Gastroesophageal sphincter (tissue), 4 donors: ENCODE results near the gene RFTN1. TPM values are rescaled to one million over a fixed set of nuclear protein-coding genes. Genes with fewer than 3 reads are reported as not detected.

Source experiments
- ATAC-seq: fragments of 150-250 bp; one replicate; pipeline ENCODE4 v1.9.1; 2016; ENCODE audit warnings: mild to moderate bottlenecking, moderate library complexity
- H3K27ac ChIP-seq, 4 donors: fragments of 200-600 bp; sonication (generic) in 3 of 4; 1 replicate in 3 of 4; 2 replicates in 1 of 4; pipeline ENCODE4 v1.5.1; 2016 to 2019
- H3K27me3 ChIP-seq: fragments of 200-600 bp; sonication (generic); one replicate; pipeline ENCODE4 v1.5.1; 2019
- H3K36me3 ChIP-seq, 2 donors: fragments of 200-600 bp; sonication (generic); one replicate each; pipeline ENCODE4 v1.5.1; 2019; ENCODE audit warnings: control low read depth in 1 of 2
- H3K4me1 ChIP-seq, 3 donors: fragments of 200-600 bp; sonication (generic); 1 replicate in 2 of 3; 2 replicates in 1 of 3; pipeline ENCODE4 v1.5.1; 2016 to 2019; ENCODE audit warnings: control low read depth in 2 of 3
- H3K4me3 ChIP-seq, 2 donors: fragments of 200-600 bp; sonication (generic); one replicate each; pipeline ENCODE4 v1.5.1; 2019; ENCODE audit warnings: mild to moderate bottlenecking in 1 of 2, moderate library complexity in 1 of 2
- H3K9me3 ChIP-seq, 3 donors: fragments of 200-600 bp; sonication (generic); one replicate each; pipeline ENCODE4 v1.5.1; 2017 to 2019; ENCODE audit warnings: control low read depth in 2 of 3
- EP300 ChIP-seq: sonication (generic); formaldehyde crosslinking; IDR thresholded peaks from one replicate; pipeline ENCODE4 v1.6.1; 2017; ENCODE audit warnings: antibody characterized with exemption, mild to moderate bottlenecking
- POLR2A ChIP-seq, 2 donors: fragments of 450-650 bp; IDR thresholded peaks; one replicate each; pipeline ENCODE4 v1.6.1; 2017; ENCODE audit warnings: antibody characterized with exemption in 2 of 2, mild to moderate bottlenecking in 2 of 2, moderate library complexity in 1 of 2
- POLR2AphosphoS5 ChIP-seq: sonication (generic); formaldehyde crosslinking; IDR thresholded peaks from one replicate; pipeline ENCODE4 v1.6.1; 2017; ENCODE audit warnings: antibody characterized with exemption
- WGBS, 2 donors: methylation state at CpG; one replicate each; pipeline ENCODE4 v1.1.5; 2018; ENCODE audit warnings: low coverage in 1 of 2; 5-methylcytosine and 5-hydroxymethylcytosine counted together
- total RNA-seq, 4 donors: library from RNA; depleted of rRNA; stranded (reverse); fragments of >200 nt; gene quantifications; one replicate each; pipeline ENCODE4 v1.1.0, GENCODE V29; 2016

Gene RFTN1
- total RNA-seq, 4 donors from 2014 or later: 30.6 to 110 (median 68.2) TPM

DNA sequence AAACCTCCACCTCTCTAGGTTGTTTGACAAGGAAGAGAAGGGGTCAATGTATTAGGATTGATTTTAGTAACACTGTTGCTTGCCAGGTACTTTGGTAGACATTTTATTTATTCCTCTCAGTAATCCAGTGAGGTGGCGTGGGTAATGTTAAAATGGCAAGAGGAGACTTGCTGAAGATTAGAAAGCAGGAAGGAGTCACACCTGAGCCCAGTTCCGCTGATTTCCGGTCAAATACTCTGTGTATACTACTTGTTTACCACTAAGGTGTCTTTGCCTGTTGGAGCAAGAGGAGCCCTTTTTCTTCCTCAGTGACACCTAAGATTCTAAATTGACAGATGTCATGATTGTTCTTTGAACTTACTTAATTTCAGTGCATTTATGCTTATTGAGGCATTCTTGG lies 246.8 kb downstream of the RFTN1 start:
- 75 to 86% methylated on average over 3 of the region's 3 CpGs for WGBS, 2 donors
- Histone ChIP-seq H3K4me1 (peaks cover 4 to 63% (median 11%) of the 10 kb centered on the region in 3 donors), H3K27ac (peak overlapping the region in 3 of 4 donors; percentile 9 to 97 (median 92)), H3K27me3 (no peaks in the 10 kb centered on the region), H3K36me3 (peaks cover 0 to 29% of the 10 kb centered on the region in 2 donors), H3K4me3 (no peak overlapping the region), H3K9me3 (no peaks in the 10 kb centered on the region)
- TF ChIP-seq POLR2AphosphoS5 (no peak), POLR2A (IDR thresholded peaks at IDR 0.05) (no peak), EP300 (no peak)
- ATAC-seq: no peak

Other genes starting within 250 kb of the RFTN1 start
- 10 to 100 TPM; 31.4 to 40.0 (median 36.8) TPM for gene DPH3, start 248.8 kb downstream of the RFTN1 start, total RNA-seq
- 10 to 100 TPM; 10.2 to 13.2 (median 12.4) TPM for gene OXNAD1, start 248.5 kb downstream of the RFTN1 start, total RNA-seq
- gene DAZL, start 91.7 kb upstream of the RFTN1 start, total RNA-seq: not detected